Prostate gland (tissue), 2 donors: ENCODE results near the gene MAGEB3. TPM values are rescaled to one million over a fixed set of nuclear protein-coding genes. Genes with fewer than 3 reads are reported as not detected.
A peak's percentile ranks its signal among the peaks of the same experiment; 100 is the strongest.

Source experiments
- DNase-seq: peaks from one replicate; pipeline ENCODE4 v3.0.0-alpha.2; 2019; ENCODE audit warnings: low spot score
- H3K27ac ChIP-seq, 2 donors: fragments of 200-600 bp; sonication (generic); 2 replicates each; pipeline ENCODE4 v1.5.1; 2017 to 2019
- H3K27me3 ChIP-seq: fragments of 200-600 bp; sonication (generic); replicated peaks from 2 replicates; pipeline ENCODE4 v1.5.1; 2019; ENCODE audit not compliant: insufficient read depth
- H3K36me3 ChIP-seq, 2 donors: fragments of 200-600 bp; sonication (generic); 1 replicate in 1 of 2; 2 replicates in 1 of 2; pipeline versions ENCODE4 v1.5.1 to v1.8.1; 2017 to 2019
- H3K4me1 ChIP-seq: fragments of 200-600 bp; sonication (generic); replicated peaks from 2 replicates; pipeline ENCODE4 v1.5.1; 2019
- H3K4me3 ChIP-seq, 2 donors: fragments of 200-600 bp; sonication (generic); 2 replicates each; pipeline ENCODE4 v1.5.1; 2017 to 2019
- H3K9me3 ChIP-seq: fragments of 200-600 bp; sonication (generic); 2 replicates; pipeline ENCODE4 v1.5.1; 2017
- POLR2A ChIP-seq: fragments of 450-650 bp; IDR thresholded peaks from one replicate; pipeline ENCODE4 v1.6.1; 2016; ENCODE audit warnings: antibody characterized with exemption, mild to moderate bottlenecking
- POLR2AphosphoS5 ChIP-seq: sonication (generic); formaldehyde crosslinking; IDR thresholded peaks from one replicate; pipeline ENCODE4 v1.6.1; 2017; ENCODE audit warnings: antibody characterized with exemption
- WGBS: methylation state at CpG from one replicate; pipeline ENCODE4 v1.1.5; 2018; 5-methylcytosine and 5-hydroxymethylcytosine counted together
- intact Hi-C: fragments of 100-400 bp; cut with DNase I; formaldehyde crosslinking; loops from one replicate; pipeline ENCODE4 v1.14.2; 2022
- total RNA-seq, 2 donors: library from RNA; depleted of rRNA; stranded (reverse); fragments of >200 nt; gene quantifications; one replicate each; pipeline ENCODE4 v1.1.0, GENCODE V29; 2016
- TF ChIP-seq, protein P1 (sequence below), 4 experiments: fragments of 200-600 bp in 2 of 4; fragments of 450-650 bp in 2 of 4; sonication (generic) in 2 of 4; IDR thresholded peaks; 1 replicate in 3 of 4; 2 replicates in 1 of 4; pipeline ENCODE4 v1.5.1; 2016 to 2019; ENCODE audit warnings: antibody characterized with exemption in 4 of 4, mild to moderate bottlenecking in 2 of 4, moderate library complexity in 2 of 4

MAGEB3 gene
- total RNA-seq, 2 donors from 2014 or later, result 14.0 TPM; not detected in 1

GRCh38 chrX:30275498-30275897 lies 45.0 kb downstream of the MAGEB3 start:
- TF ChIP-seq, protein P1, sequence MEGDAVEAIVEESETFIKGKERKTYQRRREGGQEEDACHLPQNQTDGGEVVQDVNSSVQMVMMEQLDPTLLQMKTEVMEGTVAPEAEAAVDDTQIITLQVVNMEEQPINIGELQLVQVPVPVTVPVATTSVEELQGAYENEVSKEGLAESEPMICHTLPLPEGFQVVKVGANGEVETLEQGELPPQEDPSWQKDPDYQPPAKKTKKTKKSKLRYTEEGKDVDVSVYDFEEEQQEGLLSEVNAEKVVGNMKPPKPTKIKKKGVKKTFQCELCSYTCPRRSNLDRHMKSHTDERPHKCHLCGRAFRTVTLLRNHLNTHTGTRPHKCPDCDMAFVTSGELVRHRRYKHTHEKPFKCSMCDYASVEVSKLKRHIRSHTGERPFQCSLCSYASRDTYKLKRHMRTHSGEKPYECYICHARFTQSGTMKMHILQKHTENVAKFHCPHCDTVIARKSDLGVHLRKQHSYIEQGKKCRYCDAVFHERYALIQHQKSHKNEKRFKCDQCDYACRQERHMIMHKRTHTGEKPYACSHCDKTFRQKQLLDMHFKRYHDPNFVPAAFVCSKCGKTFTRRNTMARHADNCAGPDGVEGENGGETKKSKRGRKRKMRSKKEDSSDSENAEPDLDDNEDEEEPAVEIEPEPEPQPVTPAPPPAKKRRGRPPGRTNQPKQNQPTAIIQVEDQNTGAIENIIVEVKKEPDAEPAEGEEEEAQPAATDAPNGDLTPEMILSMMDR (IDR thresholded peaks at IDR 0.05), result peak in 1 of 4 experiments; percentile 32
- TF ChIP-seq POLR2A (no peak), POLR2AphosphoS5 (no peak)
- H3K27ac ChIP-seq, result no peak overlapping the region
- WGBS, result 27% methylated on average over 1 of the region's 1 CpG
- no peaks in the 10 kb centered on the region for H3K36me3 ChIP-seq
- no peaks in the 10 kb centered on the region for H3K9me3 ChIP-seq
- no peaks in the 10 kb centered on the region for H3K27me3 ChIP-seq
- no peak for DNase-seq
- intact Hi-C loops, result loop anchor here (10.0 kb wide), 1 partner anchor 229 kb away; no protein-coding TSS in a partner anchor
- H3K4me3 ChIP-seq, result no peak overlapping the region
- H3K4me1 ChIP-seq, result no peaks in the 10 kb centered on the region

DNA sequence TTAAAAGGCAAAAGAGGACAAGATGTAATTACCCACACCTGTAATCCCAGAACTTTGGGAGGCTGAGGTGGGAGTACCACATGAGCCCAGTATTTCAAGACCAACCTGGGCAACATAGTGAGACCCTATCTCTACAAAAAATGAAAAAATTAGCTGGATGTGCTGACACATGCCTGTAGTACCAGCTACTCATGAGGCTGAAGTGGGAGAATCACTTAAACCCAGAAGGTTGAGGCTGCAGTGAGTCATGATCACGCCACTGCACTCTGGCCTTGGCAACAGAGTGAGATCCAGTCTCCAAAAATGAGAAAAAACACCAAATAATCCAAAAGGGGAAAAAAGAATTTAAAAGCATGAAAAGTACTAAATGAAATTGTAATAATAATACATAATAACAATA lies 47.9 kb downstream of the MAGEB3 start:
- TF ChIP-seq, protein P1 (IDR thresholded peaks at IDR 0.05), result no peak
- TF ChIP-seq POLR2AphosphoS5 (no peak), POLR2A (no peak)
- DNase-seq, result no peak
- no peaks in the 10 kb centered on the region for H3K27me3 ChIP-seq
- 0% methylated on average over 1 of the region's 1 CpG for WGBS
- intact Hi-C loops, result loop anchor here (10.0 kb wide), 1 partner anchor 226 kb away; no protein-coding TSS in a partner anchor
- H3K27ac ChIP-seq, result no peak overlapping the region
- H3K36me3 ChIP-seq, result no peaks in the 10 kb centered on the region
- H3K4me1 ChIP-seq, result no peaks in the 10 kb centered on the region
- H3K9me3 ChIP-seq, result no peaks in the 10 kb centered on the region
- H3K4me3 ChIP-seq, result no peak overlapping the region

- no peaks in the 10 kb centered on the region for H3K36me3 ChIP-seq
- DNase-seq, result no peak
- no peak overlapping the region for H3K4me3 ChIP-seq
- 59% methylated on average over 1 of the region's 1 CpG for WGBS
- TF ChIP-seq, protein P1 (IDR thresholded peaks at IDR 0.05), result no peak
- no peak for TF ChIP-seq POLR2AphosphoS5
- TF ChIP-seq POLR2A, result no peak
- intact Hi-C loops, result no loop called here
- H3K27ac ChIP-seq, result no peak overlapping the region
- no peaks in the 10 kb centered on the region for H3K4me1 ChIP-seq
- H3K9me3 ChIP-seq, result no peaks in the 10 kb centered on the region
- no peaks in the 10 kb centered on the region for H3K27me3 ChIP-seq
Observed at GRCh38 chrX:30280428-30280827, 50.0 kb downstream of the MAGEB3 start.

DNA sequence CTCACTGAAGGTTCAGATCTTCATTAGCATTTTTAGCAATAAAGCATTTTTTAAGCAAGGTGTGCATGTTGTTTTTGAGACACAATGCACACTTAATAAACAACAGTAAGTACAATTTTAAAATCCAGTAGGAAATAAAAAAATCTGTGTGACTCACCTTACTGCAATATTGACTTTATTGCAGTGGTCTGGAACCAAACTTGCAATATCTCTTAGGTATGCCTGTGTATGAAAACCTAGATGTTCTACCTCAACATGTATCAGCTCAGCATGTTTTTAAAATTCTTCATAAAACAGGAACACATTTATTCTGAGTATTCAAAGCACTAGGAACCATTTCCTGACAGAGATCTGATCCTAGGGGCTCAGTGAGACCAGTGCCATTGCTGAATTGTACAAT lies 52.1 kb downstream of the MAGEB3 start:
- Histone ChIP-seq H3K27me3 (no peaks in the 10 kb centered on the region), H3K27ac (no peak overlapping the region), H3K36me3 (no peaks in the 10 kb centered on the region), H3K4me1 (no peaks in the 10 kb centered on the region), H3K4me3 (no peak overlapping the region), H3K9me3 (no peaks in the 10 kb centered on the region)
- intact Hi-C loops, result no loop called here
- DNase-seq, result no peak
- TF ChIP-seq, protein P1 (IDR thresholded peaks at IDR 0.05), result no peak

DNA sequence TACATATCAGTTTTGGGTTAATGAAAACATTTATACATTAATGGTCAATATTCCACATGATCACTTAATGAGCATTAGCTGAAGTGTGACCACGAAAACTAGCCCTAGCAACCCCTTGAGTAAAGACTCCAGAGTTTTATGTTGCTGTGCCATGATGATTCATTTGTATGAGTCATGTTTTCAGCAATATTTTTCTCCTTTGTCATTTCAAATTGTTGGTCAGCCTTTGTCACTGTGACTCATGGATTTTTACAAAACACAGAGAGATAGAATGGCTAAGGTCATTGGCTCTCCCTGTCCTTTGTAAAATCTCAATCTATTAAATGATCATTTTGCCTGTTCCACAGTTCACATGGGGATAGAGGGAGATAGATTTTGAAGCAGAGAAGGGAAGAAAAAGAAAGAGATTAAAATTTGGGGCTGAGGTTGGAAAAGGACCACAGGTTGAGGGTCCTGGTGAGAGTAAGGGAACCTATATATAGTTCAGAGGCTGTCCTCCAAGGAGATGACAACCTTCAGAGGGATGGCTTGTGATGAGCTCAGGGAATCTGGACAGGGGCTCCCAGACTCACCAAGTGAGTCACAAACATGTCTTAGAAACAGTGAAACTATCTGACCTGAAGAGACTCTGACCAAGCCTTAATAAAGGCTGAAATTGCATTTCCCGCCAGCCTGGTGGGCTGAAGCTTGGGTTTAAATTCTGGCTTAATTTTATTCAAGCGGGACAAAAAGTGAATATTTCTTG lies 53.2 kb downstream of the MAGEB3 start:
- intact Hi-C loops, result no loop called here
- WGBS, result 64% methylated on average over 3 of the region's 3 CpGs

More for the DNA sequence above, 53.2 kb downstream of the MAGEB3 start:
- Histone ChIP-seq H3K27ac (no peak overlapping the region), H3K27me3 (no peaks in the 10 kb centered on the region), H3K36me3 (no peaks in the 10 kb centered on the region), H3K4me3 (no peak overlapping the region), H3K9me3 (no peaks in the 10 kb centered on the region), H3K4me1 (no peaks in the 10 kb centered on the region)
- DNase-seq, result no peak
- TF ChIP-seq POLR2AphosphoS5, result no peak
- no peak for TF ChIP-seq POLR2A
- TF ChIP-seq, protein P1 (IDR thresholded peaks at IDR 0.05), result no peak
